ENCODE data around the gene AUNIP. TPM values are rescaled to one million over a fixed set of nuclear protein-coding genes. Genes with fewer than 3 reads are reported as not detected.

Gene AUNIP
- total RNA-seq, 2 experiments from 2014 or later = 7.8 to 10.1 TPM

DNA sequence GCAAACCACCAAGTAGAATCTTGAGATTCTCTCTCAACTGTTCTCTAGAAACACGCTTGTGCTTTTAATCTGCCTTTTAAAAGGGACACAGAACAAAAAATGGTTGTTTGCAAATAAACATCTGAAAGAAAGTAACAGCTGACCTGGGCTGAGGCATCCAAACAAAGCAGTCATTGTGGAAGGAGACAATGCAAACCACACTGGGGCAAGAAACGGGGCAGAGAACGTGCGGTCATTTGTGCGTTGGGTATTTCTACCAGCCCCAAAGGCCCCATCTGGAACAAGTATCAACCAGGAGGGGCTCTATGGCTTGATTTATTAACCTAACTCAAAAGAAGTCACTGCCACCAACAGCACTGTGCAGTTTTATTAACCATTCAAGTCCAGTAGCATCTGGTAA lies 41.0 kb upstream of the AUNIP start:
- intact Hi-C loops (cut with micrococcal nuclease) = no loop called here
- peaks cover 25% of the 10 kb centered on the region for H3K4me1 Mint-ChIP-seq (ENCODE audit: low read depth)
- no peak overlapping the region for H3K4me3 Mint-ChIP-seq
- H3K36me3 Mint-ChIP-seq = peaks cover 63% of the 10 kb centered on the region
- no peak for DNase-seq
- H3K9me3 Mint-ChIP-seq = no peaks in the 10 kb centered on the region
- H3K27ac Mint-ChIP-seq = no peak overlapping the region
- no peaks in the 10 kb centered on the region for H3K27me3 Mint-ChIP-seq
- ChIA-PET CTCF (no interaction called here), POLR2A (interaction anchor here (0.9 kb wide), 1 partner anchor 91 kb away, joined by 3 read pairs; no protein-coding TSS in a partner anchor)

DNA sequence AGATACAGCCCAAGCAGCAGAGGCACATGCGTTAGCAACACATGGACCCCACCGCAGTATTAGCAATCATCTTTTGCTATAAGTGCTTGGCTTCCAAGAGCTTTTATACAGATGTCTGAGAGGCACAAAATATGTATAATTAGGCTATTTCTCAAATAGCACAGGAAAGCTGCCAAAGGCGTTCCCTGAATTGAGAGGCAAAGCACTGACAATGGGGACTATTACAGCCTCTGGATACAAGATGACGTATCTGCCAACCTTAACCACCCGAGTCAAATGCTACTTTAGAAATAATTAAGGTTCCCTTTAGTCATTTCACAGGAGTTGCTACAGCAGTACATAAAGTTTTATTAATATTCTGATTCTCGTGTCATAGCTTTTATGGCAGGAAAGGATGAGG lies 40.5 kb upstream of the AUNIP start:
- Mint-ChIP-seq H3K4me1 (ENCODE audit: low read depth) (peaks cover 23% of the 10 kb centered on the region), H3K9me3 (no peaks in the 10 kb centered on the region), H3K36me3 (peaks cover 60% of the 10 kb centered on the region), H3K27ac (no peak overlapping the region), H3K27me3 (no peaks in the 10 kb centered on the region), H3K4me3 (no peak overlapping the region)
- CTCF ChIA-PET = no interaction called here
- POLR2A ChIA-PET = interaction anchor here (0.9 kb wide), 1 partner anchor 91 kb away, joined by 3 read pairs; no protein-coding TSS in a partner anchor
- intact Hi-C loops (cut with micrococcal nuclease) = no loop called here
- no peak for DNase-seq

DNA sequence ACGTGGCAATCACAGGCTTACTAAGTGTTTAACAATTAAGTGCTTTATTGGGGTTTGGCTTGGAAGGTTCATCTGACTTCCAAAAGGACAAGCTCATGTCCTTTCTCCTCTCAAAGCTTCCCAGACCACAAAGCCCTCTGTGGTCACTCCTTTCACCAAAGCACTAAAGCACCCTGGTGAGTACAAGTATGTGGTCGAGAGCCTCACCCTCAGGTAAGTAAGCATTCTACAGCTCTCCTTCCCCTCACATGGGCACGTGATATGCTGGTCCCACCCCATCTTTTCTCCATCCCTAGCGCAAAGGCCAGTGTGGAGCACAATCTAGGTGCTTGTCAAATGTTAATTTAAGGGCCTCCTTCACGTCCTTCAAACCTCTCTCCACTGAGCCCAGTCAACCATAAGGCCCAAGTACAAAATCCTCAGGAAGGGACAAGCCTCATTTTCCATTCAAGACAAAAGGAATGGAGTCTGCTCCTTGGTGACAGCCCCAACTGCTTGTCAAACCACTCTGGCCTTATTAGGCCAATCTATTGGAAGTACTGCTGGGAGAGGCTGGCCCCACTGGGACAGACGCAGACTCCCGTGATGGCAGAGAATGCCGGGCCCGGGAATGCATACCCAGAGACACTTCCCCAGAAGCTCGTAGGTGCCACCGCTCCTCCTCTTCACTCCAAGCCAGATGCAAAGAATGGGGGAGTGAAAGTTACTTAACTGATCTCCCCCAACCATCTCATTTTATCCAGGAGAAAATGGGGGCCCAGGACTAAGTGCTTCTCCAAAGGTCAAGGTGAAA lies 39.2 kb upstream of the AUNIP start:
- H3K36me3 Mint-ChIP-seq = peaks cover 49% of the 10 kb centered on the region
- no peak for DNase-seq
- H3K9me3 Mint-ChIP-seq = no peaks in the 10 kb centered on the region
- POLR2A ChIA-PET = no interaction called here
- intact Hi-C loops (cut with micrococcal nuclease) = no loop called here
- H3K4me3 Mint-ChIP-seq = no peak overlapping the region
- H3K27me3 Mint-ChIP-seq = no peaks in the 10 kb centered on the region
- no peak overlapping the region for H3K27ac Mint-ChIP-seq
- H3K4me1 Mint-ChIP-seq (ENCODE audit: low read depth) = peaks cover 15% of the 10 kb centered on the region
- CTCF ChIA-PET = interaction anchor here (5.7 kb wide), 1 partner anchor 101 kb away, joined by 260 read pairs; the partner anchor contains the start of gene PAFAH2

GRCh38 chr1:25897754-25898153 lies 38.5 kb upstream of the AUNIP start:
- H3K9me3 Mint-ChIP-seq = no peaks in the 10 kb centered on the region
- no peak overlapping the region for H3K27ac Mint-ChIP-seq
- H3K36me3 Mint-ChIP-seq = peaks cover 44% of the 10 kb centered on the region
- intact Hi-C loops (cut with micrococcal nuclease) = no loop called here
- H3K4me1 Mint-ChIP-seq (ENCODE audit: low read depth) = peaks cover 10% of the 10 kb centered on the region
- DNase-seq = no peak
- H3K4me3 Mint-ChIP-seq = no peak overlapping the region
- ChIA-PET POLR2A (no interaction called here), CTCF (interaction anchor here (0.6 to 5.7 kb wide), 3 partner anchors 93 to 467 kb away, joined by 3 to 260 read pairs (median 28); partner anchors contain the start of gene PAFAH2)
- H3K27me3 Mint-ChIP-seq = no peaks in the 10 kb centered on the region

DNA sequence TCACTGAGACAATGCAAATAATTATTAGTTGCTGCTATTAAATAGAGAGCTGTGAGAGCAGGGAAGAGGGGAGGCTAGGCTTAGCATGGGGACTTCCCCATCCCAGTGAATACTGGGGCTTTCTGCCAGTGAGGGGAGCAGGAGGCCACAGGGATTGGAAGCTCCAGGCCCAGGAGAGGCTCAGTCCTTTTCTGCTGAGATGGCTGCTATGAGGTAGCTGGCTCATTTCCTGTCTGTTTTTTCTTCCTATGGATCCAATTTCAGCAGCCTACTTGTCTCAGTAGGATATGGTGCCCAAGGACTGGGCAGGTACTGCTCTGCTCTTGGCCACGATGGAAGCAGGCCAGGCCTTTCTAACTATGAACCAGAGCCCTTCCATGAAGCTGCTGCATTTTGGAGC lies 37.0 kb upstream of the AUNIP start:
- POLR2A ChIA-PET = interaction anchor here (1.3 to 2.7 kb wide), 3 partner anchors 8 to 101 kb away, joined by 5 to 20 read pairs (median 7); partner anchors contain the start of gene PAFAH2
- H3K27ac Mint-ChIP-seq = no peak overlapping the region
- H3K4me1 Mint-ChIP-seq (ENCODE audit: low read depth) = peaks cover 12% of the 10 kb centered on the region
- CTCF ChIA-PET = interaction anchor here (1.0 to 5.7 kb wide), 22 partner anchors 10 to 248 kb away, joined by 3 to 260 read pairs (median 7); partner anchors contain the start of genes PAFAH2, PAQR7 and STMN1
- H3K36me3 Mint-ChIP-seq = peaks cover 33% of the 10 kb centered on the region
- intact Hi-C loops (cut with micrococcal nuclease) = no loop called here
- DNase-seq = no peak
- H3K27me3 Mint-ChIP-seq = no peaks in the 10 kb centered on the region
- no peaks in the 10 kb centered on the region for H3K9me3 Mint-ChIP-seq
- H3K4me3 Mint-ChIP-seq = no peak overlapping the region

- Mint-ChIP-seq H3K4me1 (ENCODE audit: low read depth) (peaks cover 12% of the 10 kb centered on the region), H3K36me3 (peaks cover 25% of the 10 kb centered on the region), H3K4me3 (no peak overlapping the region), H3K9me3 (no peaks in the 10 kb centered on the region), H3K27ac (no peak overlapping the region), H3K27me3 (no peaks in the 10 kb centered on the region)
- DNase-seq = peak; percentile 93
- POLR2A ChIA-PET = interaction anchor here (1.3 to 2.7 kb wide), 3 partner anchors 9 to 102 kb away, joined by 5 to 20 read pairs (median 7); partner anchors contain the start of gene PAFAH2
- CTCF ChIA-PET = interaction anchor here (0.6 to 5.7 kb wide), 44 partner anchors 9 to 427 kb away, joined by 3 to 260 read pairs (median 5); partner anchors contain the start of genes CEP85, EXTL1, PAFAH2 and PAQR7
- intact Hi-C loops (cut with micrococcal nuclease) = loop anchor here (1.0 to 2.0 kb wide), 3 partner anchors 10 to 103 kb away; partner anchors contain the start of gene PAFAH2
These were observed 36.2 kb upstream of the AUNIP start for GRCh38 chr1:25895365-25895990.

DNA sequence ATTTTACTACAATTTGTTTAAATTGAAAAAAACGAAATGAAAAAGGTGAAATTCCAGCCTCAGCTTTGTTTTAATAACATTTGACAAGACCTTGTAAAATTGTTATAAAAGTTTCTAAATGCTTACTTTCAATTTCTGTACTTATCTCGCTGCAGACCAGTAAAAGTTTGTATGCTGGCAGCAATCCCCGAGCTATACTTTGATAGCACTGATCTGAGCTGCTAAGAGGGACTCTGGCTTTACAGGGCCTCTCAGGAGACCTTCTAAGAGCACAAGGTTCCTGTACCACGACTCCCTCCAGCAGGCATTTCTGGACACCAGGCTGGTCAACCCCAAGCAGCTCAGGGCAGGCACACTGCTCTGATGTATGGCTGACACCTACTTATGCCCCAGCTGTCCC lies 33.9 kb upstream of the AUNIP start:
- peaks cover 12% of the 10 kb centered on the region for H3K4me1 Mint-ChIP-seq (ENCODE audit: low read depth)

GRCh38 chr1:25891606-25892005 lies 32.3 kb upstream of the AUNIP start:
- Mint-ChIP-seq H3K27me3 (no peaks in the 10 kb centered on the region), H3K36me3 (peaks cover 4% of the 10 kb centered on the region), H3K27ac (no peak overlapping the region), H3K9me3 (no peaks in the 10 kb centered on the region), H3K4me3 (no peak overlapping the region), H3K4me1 (ENCODE audit: low read depth) (peaks cover 12% of the 10 kb centered on the region)
- CTCF ChIA-PET = interaction anchor here (1.9 kb wide), 1 partner anchor 106 kb away, joined by 6 read pairs; the partner anchor contains the start of gene PAFAH2
- intact Hi-C loops (cut with micrococcal nuclease) = no loop called here
- no peak for DNase-seq
- POLR2A ChIA-PET = interaction anchor here (0.6 kb wide), 1 partner anchor 644 kb away, joined by 4 read pairs; the partner anchor contains the start of gene RSRP1

More for the DNA sequence above, 33.9 kb upstream of the AUNIP start:
- intact Hi-C loops (cut with micrococcal nuclease) = no loop called here
- H3K27ac Mint-ChIP-seq = no peak overlapping the region
- peaks cover 7% of the 10 kb centered on the region for H3K36me3 Mint-ChIP-seq
- H3K27me3 Mint-ChIP-seq = no peaks in the 10 kb centered on the region
- no peak overlapping the region for H3K4me3 Mint-ChIP-seq
- ChIA-PET CTCF (interaction anchor here (0.8 to 5.7 kb wide), 4 partner anchors 12 to 106 kb away, joined by 6 to 260 read pairs (median 6); partner anchors contain the start of gene PAFAH2), POLR2A (no interaction called here)
- H3K9me3 Mint-ChIP-seq = no peaks in the 10 kb centered on the region
- no peak for DNase-seq

GRCh38 chr1:25890239-25891034 lies 31.2 kb upstream of the AUNIP start:
- DNase-seq = no peak
- Mint-ChIP-seq H3K36me3 (peaks cover 3% of the 10 kb centered on the region), H3K4me3 (no peak overlapping the region), H3K27ac (no peak overlapping the region), H3K4me1 (ENCODE audit: low read depth) (peaks cover 8% of the 10 kb centered on the region), H3K9me3 (no peaks in the 10 kb centered on the region), H3K27me3 (no peaks in the 10 kb centered on the region)
- ChIA-PET CTCF (no interaction called here), POLR2A (no interaction called here)
- intact Hi-C loops (cut with micrococcal nuclease) = no loop called here

DNA sequence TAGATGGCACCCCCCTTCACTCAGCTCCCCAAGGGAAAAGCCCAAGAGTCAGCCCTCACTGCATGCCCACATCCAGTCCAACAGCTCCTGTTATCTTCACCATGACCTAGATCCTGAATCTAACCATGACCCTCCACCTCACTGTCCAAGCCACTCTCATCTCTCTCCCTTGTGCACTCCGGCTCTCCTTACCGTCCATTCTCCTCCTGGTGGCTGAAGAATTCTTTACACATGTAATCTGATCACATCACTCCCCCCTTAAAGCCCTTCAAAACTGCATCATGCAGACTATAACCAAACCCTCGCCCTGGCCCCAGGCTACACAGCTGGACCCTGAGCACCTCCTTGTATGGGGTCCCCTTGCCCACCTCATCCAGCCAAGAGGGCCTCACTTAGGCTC lies 30.2 kb upstream of the AUNIP start:
- intact Hi-C loops (cut with micrococcal nuclease) = no loop called here
- Mint-ChIP-seq H3K27me3 (no peaks in the 10 kb centered on the region), H3K27ac (no peak overlapping the region), H3K36me3 (no peaks in the 10 kb centered on the region), H3K9me3 (no peaks in the 10 kb centered on the region), H3K4me3 (no peak overlapping the region), H3K4me1 (ENCODE audit: low read depth) (peaks cover 5% of the 10 kb centered on the region)
- DNase-seq = no peak
- POLR2A ChIA-PET = no interaction called here
- CTCF ChIA-PET = no interaction called here

DNA sequence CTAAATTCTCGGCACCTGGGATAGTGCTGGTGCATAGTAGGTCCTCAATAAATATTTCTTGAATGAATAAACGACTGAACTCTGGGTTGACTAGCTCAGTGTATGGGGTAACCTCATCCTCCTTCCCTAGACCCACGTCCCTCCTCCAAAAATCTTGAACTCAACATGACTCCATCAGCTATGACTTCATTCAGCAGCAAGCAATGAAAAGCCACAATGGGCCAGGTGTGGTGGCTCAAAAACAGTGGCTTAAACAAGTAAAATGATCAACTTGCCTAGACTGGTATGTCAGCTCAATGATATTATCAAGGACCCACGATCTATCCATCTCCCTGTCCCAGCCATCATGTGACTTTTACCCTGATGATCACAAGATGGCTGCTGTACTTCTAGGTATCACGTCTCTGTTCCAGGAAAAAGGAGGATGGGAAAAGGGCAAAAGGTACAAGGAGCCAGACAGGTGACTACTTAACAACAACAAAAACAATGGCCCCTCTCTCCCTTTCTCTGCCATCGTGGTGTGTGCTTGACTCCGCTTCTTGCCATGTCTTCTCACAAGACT lies 29.2 kb upstream of the AUNIP start:
- CTCF ChIA-PET = no interaction called here
- Mint-ChIP-seq H3K27me3 (no peaks in the 10 kb centered on the region), H3K36me3 (no peaks in the 10 kb centered on the region), H3K27ac (no peak overlapping the region), H3K4me1 (ENCODE audit: low read depth) (peaks cover 5% of the 10 kb centered on the region), H3K4me3 (no peak overlapping the region), H3K9me3 (no peaks in the 10 kb centered on the region)
- DNase-seq = no peak
- intact Hi-C loops (cut with micrococcal nuclease) = no loop called here
- POLR2A ChIA-PET = no interaction called here
